GM23248 (cell line): ENCODE measurements around the gene SV2A.
"Not testable (repeated sequence)": the region's sequence is repeated elsewhere in the genome, so short reads cannot be mapped to it uniquely, and the experiment has no call there.

ENCODE experiments used
- EZH2 ChIP-seq: fragments of 200-600 bp; sonication (generic); IDR thresholded peaks from 2 replicates; pipeline ENCODE4 v1.6.1; 2018; ENCODE audit warnings: antibody characterized with exemption, mild to moderate bottlenecking; ENCODE audit not compliant: insufficient read depth, poor library complexity, severe bottlenecking
- EZH2phosphoT487 ChIP-seq: fragments of 200-600 bp; sonication (generic); IDR thresholded peaks from 2 replicates; pipeline ENCODE4 v1.6.1; 2018; ENCODE audit warnings: antibody characterized with exemption, moderate library complexity, mild to moderate bottlenecking, low read depth; ENCODE audit not compliant: insufficient read depth

DNA sequence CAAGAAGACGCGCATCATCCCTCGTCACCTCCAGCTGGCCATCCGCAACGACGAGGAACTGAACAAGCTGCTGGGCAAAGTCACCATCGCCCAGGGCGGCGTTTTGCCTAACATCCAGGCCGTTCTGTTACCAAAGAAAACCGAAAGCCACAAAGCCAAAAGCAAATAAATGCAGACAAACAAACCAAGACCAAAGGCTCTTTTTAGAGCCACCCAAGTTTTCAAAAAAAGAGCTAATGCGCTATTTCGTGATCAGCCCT is 30.5 kb downstream of the SV2A start:
- not testable (repeated sequence) for TF ChIP-seq EZH2, EZH2phosphoT487
